ENCODE results near the gene USP12.
"Not testable (repeated sequence)": the region's sequence is repeated elsewhere in the genome, so short reads cannot be mapped to it uniquely, and the experiment has no call there.

USP12 gene

DNA sequence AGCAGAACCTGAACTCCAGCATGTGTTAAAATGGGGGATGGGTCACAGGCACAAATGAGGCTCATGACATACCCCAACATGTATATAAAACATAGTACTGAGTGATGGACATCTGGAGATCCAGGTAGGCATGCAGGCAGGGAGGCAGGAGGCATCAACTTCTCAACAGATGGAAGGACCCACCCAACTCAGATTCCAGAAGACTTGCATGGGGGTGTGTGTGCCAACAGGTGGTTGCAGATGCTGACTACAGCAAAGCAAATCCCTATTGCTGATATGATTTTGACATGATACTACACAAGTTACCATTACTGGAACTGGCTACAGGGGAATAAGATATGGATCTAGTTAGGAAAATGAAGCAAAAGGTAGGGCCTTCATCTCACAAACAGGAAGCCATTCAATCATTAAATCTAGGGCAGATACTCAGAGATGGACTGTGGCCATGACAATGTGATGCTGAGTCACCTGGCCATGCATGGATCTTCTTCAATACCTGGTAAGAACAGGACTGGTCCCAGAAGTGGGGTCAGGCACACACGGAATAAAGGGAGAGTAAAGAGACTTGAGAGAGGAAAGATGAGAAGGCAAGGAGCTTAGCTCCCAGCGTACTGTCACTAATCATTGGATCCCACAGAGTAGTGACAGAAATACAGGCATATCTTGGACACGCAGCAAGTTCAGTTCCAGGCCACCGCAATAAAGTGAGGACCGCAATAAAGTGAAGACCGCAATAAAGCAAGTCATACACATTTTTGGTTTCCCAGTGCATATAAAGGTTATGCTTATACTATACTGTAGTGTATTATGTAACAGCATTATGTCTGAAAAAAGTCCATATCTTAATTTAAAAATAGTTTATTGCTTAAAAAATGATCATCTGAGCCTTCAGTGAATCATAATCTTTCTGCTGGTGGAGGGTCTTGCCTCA lies 91.3 kb downstream of the USP12 start:
- DNase-seq (ENCODE audit: low spot score), result no peak

DNA sequence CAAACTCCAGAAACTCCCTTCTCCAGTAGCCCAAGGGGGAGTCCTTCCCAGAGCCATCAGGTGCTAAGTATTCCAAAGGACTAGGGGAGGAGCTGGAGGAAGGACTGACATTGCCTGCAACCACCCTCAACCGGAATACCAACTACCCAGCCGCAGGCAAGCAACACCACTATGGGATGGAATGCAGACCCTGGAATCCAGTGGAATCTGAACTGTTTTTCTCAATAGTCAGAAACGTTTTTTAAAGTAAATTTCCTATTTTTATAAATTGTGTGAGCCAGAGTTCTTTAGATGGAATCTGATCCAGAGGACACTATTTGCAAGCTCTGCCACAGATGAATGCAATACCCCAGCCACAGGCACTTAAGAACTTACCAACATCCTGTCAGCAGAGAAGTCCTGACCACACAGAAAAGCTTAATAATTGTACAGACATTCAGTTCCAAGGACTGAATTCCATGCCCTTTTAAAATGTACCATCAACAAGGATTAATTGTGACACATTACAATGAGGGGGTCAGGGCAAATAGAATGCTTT lies 92.1 kb downstream of the USP12 start:
- DNase-seq (ENCODE audit: low spot score), result no peak

DNA sequence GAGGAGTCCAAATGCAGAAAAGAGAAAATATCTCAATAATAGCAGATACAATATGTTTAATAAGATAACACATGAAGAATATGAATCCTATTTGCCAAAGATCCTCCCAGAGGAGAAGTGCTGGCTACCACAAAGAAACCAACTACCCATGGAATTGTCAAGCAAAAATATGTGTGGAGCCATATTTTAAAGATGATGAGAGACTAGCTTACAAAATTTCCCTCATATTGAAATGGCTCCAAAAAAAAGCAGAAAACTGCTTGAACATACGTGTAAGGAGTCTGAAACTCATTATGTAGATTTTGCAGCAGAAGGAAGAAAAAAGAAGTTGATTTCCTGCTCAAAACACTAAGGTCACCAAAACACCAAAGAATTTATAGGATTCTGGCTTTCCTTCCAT lies 94.2 kb downstream of the USP12 start:
- DNase-seq (ENCODE audit: low spot score), result no peak

DNA sequence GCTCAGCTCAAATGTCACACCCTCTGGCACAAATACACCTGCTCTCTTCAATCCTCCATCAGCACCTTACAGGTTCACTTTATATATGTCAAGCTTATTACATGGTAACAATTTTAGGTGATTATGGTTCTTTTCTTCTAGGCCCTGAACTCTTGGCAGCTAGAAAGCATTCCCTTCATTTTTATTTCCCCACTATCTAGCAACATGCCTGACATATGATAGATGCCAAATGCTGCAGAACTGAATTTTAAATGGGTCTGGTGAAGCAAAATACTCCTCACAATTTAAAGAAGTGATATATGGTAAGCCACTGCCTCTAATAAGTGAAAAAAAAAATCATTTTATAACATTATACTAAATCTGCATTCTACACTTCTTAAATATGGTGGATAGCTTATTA lies 95.2 kb downstream of the USP12 start:
- DNase-seq (ENCODE audit: low spot score), result no peak

DNA sequence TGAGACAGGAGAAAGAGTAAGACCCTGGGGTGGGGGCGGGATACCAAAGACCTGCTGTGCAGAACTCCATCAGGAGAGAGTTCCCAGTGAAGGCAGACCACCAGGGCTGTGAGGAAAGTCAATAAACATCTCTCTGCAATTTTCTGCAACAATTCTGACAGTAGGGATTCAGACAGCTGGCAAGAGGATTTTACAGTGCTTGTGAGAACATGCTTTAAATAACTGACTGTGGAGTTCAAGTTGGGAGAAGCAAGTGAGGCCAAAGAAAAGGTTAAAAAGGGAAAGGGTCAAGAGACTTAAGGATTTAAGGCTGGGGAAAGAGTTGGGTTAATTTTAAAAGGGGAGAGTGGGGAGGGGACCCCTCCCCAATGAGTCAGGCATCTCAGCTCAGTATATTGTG lies 98.4 kb downstream of the USP12 start:
- no peak for DNase-seq (ENCODE audit: low spot score)

GRCh38 chr13:27066123-27066522 lies 105.5 kb downstream of the USP12 start:
- DNase-seq (ENCODE audit: low spot score), result not testable (repeated sequence)

- DNase-seq (ENCODE audit: low spot score), result no peak
These were observed 106.0 kb downstream of the USP12 start for GRCh38 chr13:27065582-27065981.

GRCh38 chr13:27064252-27064995 lies 107.2 kb downstream of the USP12 start:
- DNase-seq (ENCODE audit: low spot score), result no peak

GRCh38 chr13:27057817-27058216 lies 113.8 kb downstream of the USP12 start:
- no peak for DNase-seq (ENCODE audit: low spot score)

GRCh38 chr13:27055526-27055925 lies 116.1 kb downstream of the USP12 start:
- no peak for DNase-seq (ENCODE audit: low spot score)

GRCh38 chr13:27054760-27055159 lies 116.9 kb downstream of the USP12 start:
- DNase-seq (ENCODE audit: low spot score), result no peak

GRCh38 chr13:27053902-27054595 lies 117.6 kb downstream of the USP12 start:
- no peak for DNase-seq (ENCODE audit: low spot score)

DNA sequence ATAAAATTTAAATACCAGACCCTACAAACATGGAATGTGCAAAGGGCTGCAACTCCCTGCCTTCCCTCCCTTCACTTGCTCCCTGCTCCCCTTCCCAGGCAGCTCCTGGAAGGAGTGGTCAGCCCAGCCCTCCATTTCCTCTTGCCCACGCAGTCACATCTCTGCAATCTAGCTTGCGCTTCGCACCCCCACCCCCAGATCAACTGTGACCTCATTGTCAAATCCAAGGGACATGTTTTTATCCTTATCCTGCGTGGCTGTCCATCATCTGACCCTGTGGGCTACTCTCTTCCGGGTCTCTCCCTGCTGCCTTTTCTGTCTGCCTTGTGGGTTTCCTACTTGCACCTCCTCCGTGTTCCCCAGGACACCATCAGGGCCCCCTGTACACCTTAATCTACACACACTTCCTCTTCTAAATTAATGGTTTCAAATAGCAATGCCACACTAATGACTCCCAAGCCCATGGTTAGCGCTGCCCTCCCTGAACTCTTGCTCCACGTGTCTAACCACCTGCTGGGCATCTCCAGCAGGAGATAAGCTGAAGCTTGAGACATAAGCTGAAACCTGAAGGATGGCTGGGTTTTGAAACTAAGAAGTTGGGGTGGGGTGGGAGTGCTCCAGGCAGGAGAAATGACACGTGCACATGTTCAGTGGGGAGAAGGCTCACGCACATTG lies 118.3 kb downstream of the USP12 start:
- DNase-seq (ENCODE audit: low spot score), result no peak

- no peak for DNase-seq (ENCODE audit: low spot score)
These were observed 118.9 kb downstream of the USP12 start for GRCh38 chr13:27052551-27053208.

- DNase-seq (ENCODE audit: low spot score), result no peak
These were observed 124.5 kb downstream of the USP12 start for GRCh38 chr13:27047081-27047480.

GRCh38 chr13:27044837-27045570 lies 126.6 kb downstream of the USP12 start:
- DNase-seq (ENCODE audit: low spot score), result no peak

DNA sequence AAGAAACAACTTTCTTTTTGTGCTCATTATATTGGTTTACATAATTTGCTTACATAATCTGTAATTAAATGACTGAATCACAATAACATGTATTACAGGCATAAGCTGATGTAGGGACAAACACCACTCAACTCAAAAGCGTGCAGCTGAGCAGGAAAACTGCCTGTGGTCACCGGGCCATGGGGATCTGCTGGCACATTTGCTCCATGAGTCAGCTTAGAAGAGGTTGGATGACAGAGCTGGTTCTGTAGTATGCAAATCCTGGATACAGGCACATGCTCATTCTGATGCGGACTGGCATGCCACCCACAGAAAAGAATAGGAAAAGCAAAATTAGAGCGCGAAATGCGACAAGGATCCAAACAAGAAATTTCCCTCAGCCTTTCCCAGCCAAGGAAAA lies 128.6 kb downstream of the USP12 start:
- no peak for DNase-seq (ENCODE audit: low spot score)

DNA sequence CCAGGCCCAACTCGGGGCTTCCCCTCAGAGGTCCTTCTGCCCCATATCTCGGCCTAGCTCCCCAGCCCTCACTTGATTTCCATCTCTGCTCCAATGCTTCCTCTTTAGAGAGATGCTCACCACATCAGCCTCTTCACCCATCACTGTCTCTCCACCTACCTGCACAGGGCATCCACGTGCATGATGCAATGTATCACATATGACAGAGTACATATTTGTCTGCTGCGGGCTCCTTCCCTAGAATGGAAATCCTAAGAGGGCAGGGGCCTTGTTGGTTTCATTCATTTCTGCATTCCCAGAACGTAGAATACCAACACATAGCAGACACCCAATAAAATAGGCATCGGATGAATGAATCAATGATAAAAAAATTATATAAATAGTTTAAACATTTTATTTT lies 130.3 kb downstream of the USP12 start:
- no peak for DNase-seq (ENCODE audit: low spot score)

DNA sequence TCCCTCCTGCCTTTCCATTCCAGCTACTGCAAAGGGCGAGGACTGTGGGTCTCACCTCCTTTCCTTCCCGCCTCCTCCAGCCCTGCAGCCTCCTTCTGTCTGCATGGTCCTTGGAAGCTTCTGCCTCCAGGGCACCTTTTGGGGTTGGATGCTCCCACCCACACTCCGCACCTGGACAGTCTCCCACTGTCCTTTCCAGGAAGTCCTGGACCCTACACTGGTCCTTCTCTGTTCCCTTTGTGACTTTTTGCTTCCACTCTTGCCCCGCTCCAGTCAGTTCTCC lies 130.8 kb downstream of the USP12 start:
- DNase-seq (ENCODE audit: low spot score), result no peak

GRCh38 chr13:27039171-27039701 lies 132.4 kb downstream of the USP12 start:
- no peak for DNase-seq (ENCODE audit: low spot score)
